NT2/D1 (cell line): ENCODE measurements around the gene MAGEB3.

Experiments
- DNase-seq: peaks from one replicate; pipeline ENCODE4 v3.0.0-alpha.2; 2011; ENCODE audit warnings: low read depth, low spot score
- H3K27me3 ChIP-seq: 2 replicates; pipeline ENCODE4 v1.6.0; 2011; ENCODE audit warnings: mild to moderate bottlenecking; ENCODE audit not compliant: insufficient read length, insufficient read depth
- H3K36me3 ChIP-seq: 2 replicates; pipeline ENCODE4 v1.6.1; 2011; ENCODE audit warnings: mild to moderate bottlenecking, low read length, mixed read lengths; ENCODE audit not compliant: insufficient read depth, insufficient read length
- H3K4me1 ChIP-seq: 2 replicates; pipeline ENCODE4 v1.5.1; 2011; ENCODE audit not compliant: insufficient read depth, insufficient read length
- H3K4me3 ChIP-seq: 2 replicates; pipeline ENCODE4 v1.5.1; 2011; ENCODE audit warnings: low read depth; ENCODE audit not compliant: insufficient read length
- H3K9ac ChIP-seq: 2 replicates; pipeline ENCODE4 v1.6.0; 2011; ENCODE audit warnings: low read depth; ENCODE audit not compliant: insufficient read length
- H3K9me3 ChIP-seq: 2 replicates; pipeline ENCODE4 v1.5.1; 2011; ENCODE audit warnings: mild to moderate bottlenecking, low read length; ENCODE audit not compliant: insufficient read depth
- SUZ12 ChIP-seq: IDR thresholded peaks from 2 replicates; pipeline ENCODE4 v1.6.1; 2011; ENCODE audit not compliant: insufficient read length, insufficient read depth; ENCODE audit errors: extremely low read depth
- YY1 ChIP-seq: IDR thresholded peaks from 2 replicates; pipeline ENCODE4 v1.6.1; 2011; ENCODE audit not compliant: insufficient read length, insufficient read depth
- ZNF274 ChIP-seq: IDR thresholded peaks from 2 replicates; pipeline ENCODE4 v1.6.1; 2011; ENCODE audit warnings: mild to moderate bottlenecking, low read depth, low read length

MAGEB3 gene

DNA sequence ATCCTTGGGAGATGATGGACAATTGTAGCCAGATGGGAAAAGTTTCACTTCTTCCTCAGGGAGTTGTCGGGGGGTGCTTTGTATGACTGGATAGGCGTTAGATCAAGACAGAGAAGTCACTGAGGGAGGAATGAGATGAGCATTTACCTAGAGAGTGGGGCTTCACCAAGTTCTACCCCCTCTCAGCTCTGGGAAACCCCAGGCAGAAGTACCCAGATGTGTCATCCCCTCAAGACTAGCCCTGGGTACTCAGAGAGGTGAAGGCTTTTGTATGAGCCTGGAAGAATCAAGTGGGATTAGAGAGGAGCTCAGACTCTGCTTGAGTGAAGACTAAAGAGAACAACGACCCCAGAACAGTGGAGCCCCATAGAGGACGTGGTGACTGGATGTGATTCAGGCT is 18.4 kb downstream of the MAGEB3 start:
- H3K9ac ChIP-seq, result no peak overlapping the region
- H3K36me3 ChIP-seq, result no peaks in the 10 kb centered on the region
- no peak for DNase-seq
- TF ChIP-seq ZNF274 (no peak), YY1 (no peak), SUZ12 (no peak)
- peaks cover 9% of the 10 kb centered on the region; the same call in 1 of the 2 replicates for H3K9me3 ChIP-seq
- no peak overlapping the region for H3K4me3 ChIP-seq
- no peaks in the 10 kb centered on the region for H3K27me3 ChIP-seq
- no peaks in the 10 kb centered on the region for H3K4me1 ChIP-seq

DNA sequence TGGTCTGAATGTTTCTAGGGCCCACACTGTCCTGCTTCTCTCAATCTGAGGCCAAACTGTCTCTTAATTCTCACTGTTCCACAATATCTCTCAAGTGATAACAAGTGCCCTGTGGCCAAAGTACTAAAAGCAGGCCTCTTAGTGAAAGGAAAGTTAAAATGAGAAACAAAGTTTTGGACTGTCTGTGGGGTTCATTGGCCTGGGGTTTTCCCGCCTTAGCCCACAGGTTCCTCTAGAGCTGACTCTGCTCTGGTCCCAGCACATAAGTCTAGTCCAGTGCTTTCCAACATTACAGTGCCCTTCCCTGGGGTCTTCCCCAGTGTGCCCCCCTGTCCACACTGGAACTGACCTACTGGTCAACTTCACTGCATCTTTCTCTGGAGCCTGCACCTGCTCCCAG is 22.8 kb downstream of the MAGEB3 start:
- no peaks in the 10 kb centered on the region for H3K36me3 ChIP-seq
- no peak overlapping the region for H3K4me3 ChIP-seq
- H3K4me1 ChIP-seq, result no peaks in the 10 kb centered on the region
- peaks cover 20% of the 10 kb centered on the region; the same call in 1 of the 2 replicates for H3K9me3 ChIP-seq
- no peak for TF ChIP-seq ZNF274
- TF ChIP-seq YY1, result no peak
- no peak for TF ChIP-seq SUZ12
- DNase-seq, result no peak
- no peaks in the 10 kb centered on the region for H3K27me3 ChIP-seq
- no peak overlapping the region for H3K9ac ChIP-seq

DNA sequence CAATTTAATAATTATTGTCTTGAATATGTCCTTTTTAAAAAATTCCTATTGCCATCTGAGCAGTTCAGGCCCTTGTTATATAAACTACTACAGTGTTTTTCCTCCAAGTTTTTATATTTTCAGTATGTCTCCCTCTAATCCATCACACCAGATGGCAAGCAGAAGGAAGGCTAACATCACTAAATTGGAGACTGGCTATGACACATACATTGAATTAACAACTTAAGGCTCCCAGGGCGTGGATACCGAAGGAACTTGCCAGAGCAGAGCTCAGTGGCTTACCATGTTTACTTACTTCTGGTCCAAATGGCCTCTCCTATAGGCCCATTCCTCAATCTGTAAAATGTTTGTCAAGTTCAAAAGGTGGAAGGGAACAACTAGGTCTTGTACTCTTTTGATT is 29.5 kb downstream of the MAGEB3 start:
- Histone ChIP-seq H3K4me3 (no peak overlapping the region), H3K27me3 (no peaks in the 10 kb centered on the region)
- TF ChIP-seq SUZ12, result no peak
- TF ChIP-seq ZNF274, result no peak
- TF ChIP-seq YY1, result no peak

DNA sequence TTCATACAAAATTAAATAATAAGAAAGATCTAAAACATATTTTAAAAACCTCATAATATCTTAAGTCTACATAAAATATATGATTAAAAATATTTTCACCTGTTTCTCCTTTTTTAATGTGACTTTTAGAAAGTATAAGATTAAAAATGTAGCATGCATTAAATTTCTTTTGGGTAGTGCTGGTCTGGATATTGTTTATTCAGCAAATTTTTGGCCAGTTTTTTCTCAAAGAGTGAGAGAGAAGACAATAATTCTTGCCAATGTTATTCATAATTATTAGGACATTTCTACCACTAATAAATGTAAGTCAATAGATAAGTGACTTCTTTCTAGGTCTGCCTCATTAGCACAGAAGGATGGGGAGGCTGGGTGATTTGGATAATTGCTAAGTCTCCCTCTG is 30.6 kb downstream of the MAGEB3 start:
- Histone ChIP-seq H3K4me3 (no peak overlapping the region), H3K27me3 (no peaks in the 10 kb centered on the region), H3K9me3 (peaks cover 10% of the 10 kb centered on the region; the same call in 1 of the 2 replicates), H3K36me3 (no peaks in the 10 kb centered on the region), H3K9ac (no peak overlapping the region), H3K4me1 (no peaks in the 10 kb centered on the region)
- TF ChIP-seq SUZ12, result no peak
- no peak for TF ChIP-seq YY1
- no peak for TF ChIP-seq ZNF274
- DNase-seq, result no peak

More for the DNA sequence above, 29.5 kb downstream of the MAGEB3 start:
- no peaks in the 10 kb centered on the region for H3K36me3 ChIP-seq
- peaks cover 15% of the 10 kb centered on the region; the same call in 1 of the 2 replicates for H3K9me3 ChIP-seq
- no peaks in the 10 kb centered on the region for H3K4me1 ChIP-seq
- no peak for DNase-seq
- no peak overlapping the region for H3K9ac ChIP-seq

DNA sequence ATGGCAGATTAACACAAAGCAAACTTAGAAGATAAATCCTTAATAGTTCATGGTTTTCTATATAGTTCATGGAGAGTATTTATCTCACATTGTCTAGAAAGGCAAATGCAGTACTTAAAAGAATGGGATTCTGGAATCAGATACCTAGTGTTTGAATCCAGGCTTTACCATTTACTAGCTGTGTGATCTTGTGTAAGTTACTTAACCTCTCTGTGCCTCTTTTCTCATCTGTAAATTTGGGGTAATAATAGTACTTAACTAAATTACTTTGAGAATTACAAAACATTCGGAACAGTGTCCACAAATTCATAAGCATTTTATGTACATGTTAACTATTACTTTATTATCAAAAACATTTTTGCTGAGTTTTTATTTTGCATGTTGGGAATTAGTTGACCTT is 32.3 kb downstream of the MAGEB3 start:
- no peak overlapping the region for H3K4me3 ChIP-seq
- TF ChIP-seq SUZ12, result no peak
- DNase-seq, result no peak
- H3K4me1 ChIP-seq, result no peaks in the 10 kb centered on the region
- no peaks in the 10 kb centered on the region for H3K9me3 ChIP-seq
- no peaks in the 10 kb centered on the region for H3K27me3 ChIP-seq
- no peak overlapping the region for H3K9ac ChIP-seq
- no peaks in the 10 kb centered on the region for H3K36me3 ChIP-seq

DNA sequence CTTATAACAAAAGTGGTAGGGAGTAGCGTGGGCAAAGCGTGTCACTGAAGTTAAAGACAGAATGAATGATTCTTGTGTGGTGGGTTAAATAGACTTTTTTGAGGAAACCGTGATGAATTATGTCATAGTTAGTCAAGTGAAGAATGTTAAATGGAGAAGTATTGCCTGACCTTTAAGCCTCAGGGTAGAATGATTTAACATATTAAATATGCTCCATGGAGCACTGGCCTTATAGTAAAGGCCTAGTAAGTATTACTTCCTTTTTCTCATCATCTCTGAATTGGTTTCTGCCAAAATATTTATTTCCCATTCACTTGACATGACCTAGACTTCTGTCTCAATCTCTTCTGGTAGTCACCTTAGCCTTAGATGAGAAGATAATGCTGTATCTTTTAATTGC is 40.2 kb downstream of the MAGEB3 start:
- Histone ChIP-seq H3K4me1 (no peaks in the 10 kb centered on the region), H3K4me3 (no peak overlapping the region), H3K9me3 (no peaks in the 10 kb centered on the region), H3K9ac (no peak overlapping the region), H3K36me3 (no peaks in the 10 kb centered on the region), H3K27me3 (no peaks in the 10 kb centered on the region)
- DNase-seq, result no peak
- no peak for TF ChIP-seq YY1
- no peak for TF ChIP-seq SUZ12
- TF ChIP-seq ZNF274, result no peak

DNA sequence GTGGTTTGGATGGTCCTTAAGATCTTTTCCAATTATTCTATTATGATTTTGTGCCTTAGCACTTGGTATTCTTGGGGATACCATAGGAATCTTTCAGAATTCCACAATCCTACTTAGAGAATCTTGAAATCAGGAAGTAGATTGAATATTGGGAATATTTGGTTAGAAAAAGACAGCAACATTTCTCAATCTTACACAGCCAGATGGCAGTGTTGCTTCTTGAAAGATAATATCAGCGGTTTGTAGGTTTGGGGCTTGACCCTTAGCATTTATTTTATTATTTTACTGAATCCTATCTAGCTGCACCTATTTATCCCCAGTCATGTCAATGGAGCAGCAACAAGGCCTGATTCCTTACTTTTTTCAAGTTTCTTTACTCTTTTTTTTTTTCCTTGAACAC is 45.0 kb downstream of the MAGEB3 start:
- H3K36me3 ChIP-seq, result no peaks in the 10 kb centered on the region
- no peaks in the 10 kb centered on the region for H3K27me3 ChIP-seq
- no peak overlapping the region for H3K9ac ChIP-seq
- TF ChIP-seq ZNF274, result no peak
- no peak for TF ChIP-seq SUZ12
- no peak for TF ChIP-seq YY1
- no peaks in the 10 kb centered on the region for H3K4me1 ChIP-seq
- no peaks in the 10 kb centered on the region for H3K9me3 ChIP-seq
- no peak for DNase-seq
- no peak overlapping the region for H3K4me3 ChIP-seq

DNA sequence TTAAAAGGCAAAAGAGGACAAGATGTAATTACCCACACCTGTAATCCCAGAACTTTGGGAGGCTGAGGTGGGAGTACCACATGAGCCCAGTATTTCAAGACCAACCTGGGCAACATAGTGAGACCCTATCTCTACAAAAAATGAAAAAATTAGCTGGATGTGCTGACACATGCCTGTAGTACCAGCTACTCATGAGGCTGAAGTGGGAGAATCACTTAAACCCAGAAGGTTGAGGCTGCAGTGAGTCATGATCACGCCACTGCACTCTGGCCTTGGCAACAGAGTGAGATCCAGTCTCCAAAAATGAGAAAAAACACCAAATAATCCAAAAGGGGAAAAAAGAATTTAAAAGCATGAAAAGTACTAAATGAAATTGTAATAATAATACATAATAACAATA is 47.9 kb downstream of the MAGEB3 start:
- Histone ChIP-seq H3K9ac (no peak overlapping the region), H3K9me3 (no peaks in the 10 kb centered on the region), H3K36me3 (no peaks in the 10 kb centered on the region), H3K4me1 (no peaks in the 10 kb centered on the region), H3K27me3 (no peaks in the 10 kb centered on the region), H3K4me3 (no peak overlapping the region)
- TF ChIP-seq SUZ12 (no peak), YY1 (no peak), ZNF274 (no peak)
- no peak for DNase-seq
